ENCODE results near the gene RABL2B.

Gene RABL2B

GRCh38 chr22:50718352-50718709 is 65.1 kb downstream of the RABL2B start:
- DNase-seq (ENCODE audit: low read depth): no peak
- H3K4me3 ChIP-seq (ENCODE audit: low read depth, low read length): no peak overlapping the region
- TF ChIP-seq POLR2A (IDR thresholded peaks at IDR 0.05; ENCODE audit: extremely low read depth, insufficient read length) (no peak), MAX (IDR thresholded peaks at IDR 0.05; ENCODE audit: low read depth, low read length) (no peak), MYC (IDR thresholded peaks at IDR 0.05; ENCODE audit: low read depth, low read length) (no peak)
- TF ChIP-seq, protein P1, sequence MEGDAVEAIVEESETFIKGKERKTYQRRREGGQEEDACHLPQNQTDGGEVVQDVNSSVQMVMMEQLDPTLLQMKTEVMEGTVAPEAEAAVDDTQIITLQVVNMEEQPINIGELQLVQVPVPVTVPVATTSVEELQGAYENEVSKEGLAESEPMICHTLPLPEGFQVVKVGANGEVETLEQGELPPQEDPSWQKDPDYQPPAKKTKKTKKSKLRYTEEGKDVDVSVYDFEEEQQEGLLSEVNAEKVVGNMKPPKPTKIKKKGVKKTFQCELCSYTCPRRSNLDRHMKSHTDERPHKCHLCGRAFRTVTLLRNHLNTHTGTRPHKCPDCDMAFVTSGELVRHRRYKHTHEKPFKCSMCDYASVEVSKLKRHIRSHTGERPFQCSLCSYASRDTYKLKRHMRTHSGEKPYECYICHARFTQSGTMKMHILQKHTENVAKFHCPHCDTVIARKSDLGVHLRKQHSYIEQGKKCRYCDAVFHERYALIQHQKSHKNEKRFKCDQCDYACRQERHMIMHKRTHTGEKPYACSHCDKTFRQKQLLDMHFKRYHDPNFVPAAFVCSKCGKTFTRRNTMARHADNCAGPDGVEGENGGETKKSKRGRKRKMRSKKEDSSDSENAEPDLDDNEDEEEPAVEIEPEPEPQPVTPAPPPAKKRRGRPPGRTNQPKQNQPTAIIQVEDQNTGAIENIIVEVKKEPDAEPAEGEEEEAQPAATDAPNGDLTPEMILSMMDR (IDR thresholded peaks at IDR 0.05; ENCODE audit: low read depth, low read length): no peak

DNA sequence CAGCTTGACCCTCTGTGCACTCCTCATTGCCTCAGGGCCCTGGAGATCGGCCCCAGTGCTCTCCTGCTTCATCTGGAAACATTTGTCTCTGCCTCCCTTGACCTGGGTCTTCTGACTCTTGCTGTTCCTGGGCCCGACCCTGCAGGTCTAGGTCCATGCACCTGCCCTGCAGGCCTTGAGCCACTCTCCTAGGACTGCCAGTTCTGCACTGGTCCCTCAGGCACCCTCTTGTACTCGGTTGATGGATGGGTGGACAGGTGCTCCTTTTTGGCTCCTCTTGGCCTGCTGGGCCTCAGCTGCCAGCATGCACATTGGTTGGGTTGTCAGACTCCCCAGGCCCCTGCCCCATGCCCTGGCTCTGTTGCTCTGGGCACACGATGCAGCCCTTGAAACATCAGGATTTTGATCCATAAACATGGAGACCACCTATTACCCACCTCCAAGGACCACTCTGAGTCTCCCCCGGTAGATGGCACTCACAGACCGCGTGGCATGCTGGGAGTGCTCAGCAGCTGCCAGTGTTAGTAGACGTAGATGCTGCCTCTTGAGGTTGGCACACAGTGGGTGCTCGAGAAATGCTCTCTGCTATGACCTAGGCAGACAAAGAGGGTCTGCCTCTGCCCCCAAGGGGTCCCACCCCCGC is 65.6 kb downstream of the RABL2B start:
- H3K4me3 ChIP-seq (ENCODE audit: low read depth, low read length): no peak overlapping the region
- TF ChIP-seq MAX (IDR thresholded peaks at IDR 0.05; ENCODE audit: low read depth, low read length): no peak
- TF ChIP-seq, protein P1 (IDR thresholded peaks at IDR 0.05; ENCODE audit: low read depth, low read length): no peak
- no peak for TF ChIP-seq POLR2A (IDR thresholded peaks at IDR 0.05; ENCODE audit: extremely low read depth, insufficient read length)
- no peak for TF ChIP-seq MYC (IDR thresholded peaks at IDR 0.05; ENCODE audit: low read depth, low read length)
- no peak for DNase-seq (ENCODE audit: low read depth)
